ENCODE data around the gene TMIGD3.

- TF ChIP-seq EZH2 (IDR thresholded peaks at IDR 0.05; ENCODE audit: low read length), result no peak
- TF ChIP-seq, protein P1, sequence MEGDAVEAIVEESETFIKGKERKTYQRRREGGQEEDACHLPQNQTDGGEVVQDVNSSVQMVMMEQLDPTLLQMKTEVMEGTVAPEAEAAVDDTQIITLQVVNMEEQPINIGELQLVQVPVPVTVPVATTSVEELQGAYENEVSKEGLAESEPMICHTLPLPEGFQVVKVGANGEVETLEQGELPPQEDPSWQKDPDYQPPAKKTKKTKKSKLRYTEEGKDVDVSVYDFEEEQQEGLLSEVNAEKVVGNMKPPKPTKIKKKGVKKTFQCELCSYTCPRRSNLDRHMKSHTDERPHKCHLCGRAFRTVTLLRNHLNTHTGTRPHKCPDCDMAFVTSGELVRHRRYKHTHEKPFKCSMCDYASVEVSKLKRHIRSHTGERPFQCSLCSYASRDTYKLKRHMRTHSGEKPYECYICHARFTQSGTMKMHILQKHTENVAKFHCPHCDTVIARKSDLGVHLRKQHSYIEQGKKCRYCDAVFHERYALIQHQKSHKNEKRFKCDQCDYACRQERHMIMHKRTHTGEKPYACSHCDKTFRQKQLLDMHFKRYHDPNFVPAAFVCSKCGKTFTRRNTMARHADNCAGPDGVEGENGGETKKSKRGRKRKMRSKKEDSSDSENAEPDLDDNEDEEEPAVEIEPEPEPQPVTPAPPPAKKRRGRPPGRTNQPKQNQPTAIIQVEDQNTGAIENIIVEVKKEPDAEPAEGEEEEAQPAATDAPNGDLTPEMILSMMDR (optimal IDR thresholded peaks at IDR 0.05 in 1 of 3, IDR thresholded peaks at IDR 0.05 in 1 of 3, conservative IDR thresholded peaks at IDR 0.05 in 1 of 3; ENCODE audit: extremely low read depth in 1 of 3, insufficient read depth in 2 of 3, low read length in 3 of 3), result no peak
These were observed 6.6 kb upstream of the TMIGD3 start for GRCh38 chr1:111509997-111510375.
